Nephron progenitor cell (in vitro differentiated cells): ENCODE measurements around the gene GJA4.

Experiments
- DNase-seq: peaks from one replicate; pipeline ENCODE4 v3.0.0; 2021
- H3K27ac Mint-ChIP-seq: 2 replicates; pipeline ENCODE4 v1.8.0; 2021; ENCODE audit warnings: mild to moderate bottlenecking, moderate library complexity, mixed read lengths
- H3K27me3 Mint-ChIP-seq: 2 replicates; pipeline ENCODE4 v1.8.0; 2021; ENCODE audit warnings: mild to moderate bottlenecking, low read depth, mixed read lengths; ENCODE audit not compliant: poor library complexity
- H3K36me3 Mint-ChIP-seq: 2 replicates; pipeline ENCODE4 v1.8.0; 2021; ENCODE audit warnings: low read depth, mixed read lengths
- H3K4me1 Mint-ChIP-seq: 2 replicates; pipeline ENCODE4 v1.8.0; 2021; ENCODE audit warnings: mixed read lengths
- H3K4me3 Mint-ChIP-seq: 2 replicates; pipeline ENCODE4 v1.8.0; 2021; ENCODE audit warnings: mild to moderate bottlenecking, moderate library complexity, mixed read lengths
- H3K9me3 Mint-ChIP-seq: 2 replicates; pipeline ENCODE4 v1.8.0; 2021; ENCODE audit warnings: mild to moderate bottlenecking, moderate library complexity, mixed read lengths
- TF ChIP-seq, protein P1 (sequence below): fragments of 200-600 bp; sonication (generic); IDR thresholded peaks from 2 replicates; pipeline ENCODE4 v1.5.0; 2021; ENCODE audit warnings: antibody characterized with exemption

GJA4 gene

DNA sequence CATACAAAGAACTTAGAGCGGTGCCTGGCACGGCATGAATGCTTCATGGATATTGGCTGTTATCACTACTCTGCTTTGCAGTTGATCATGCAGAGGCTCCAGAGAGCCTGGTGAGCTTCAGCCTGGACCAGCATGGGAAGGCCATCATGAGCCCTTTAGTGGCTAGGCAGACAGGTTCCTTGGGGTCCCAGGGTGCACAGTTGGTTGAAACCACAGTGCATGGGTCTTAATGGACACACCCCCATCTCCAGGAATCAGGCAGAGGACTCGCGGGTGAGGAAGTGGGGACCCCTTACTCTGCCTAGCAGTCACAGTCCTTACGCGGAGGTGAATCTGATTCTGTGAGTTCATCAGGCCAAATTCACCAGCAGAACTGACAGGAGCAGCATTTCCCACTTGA lies 36.8 kb upstream of the GJA4 start:
- peaks cover 18% of the 10 kb centered on the region for H3K27me3 Mint-ChIP-seq
- H3K9me3 Mint-ChIP-seq, result no peaks in the 10 kb centered on the region
- no peak overlapping the region for H3K4me3 Mint-ChIP-seq
- H3K27ac Mint-ChIP-seq, result no peak overlapping the region
- no peaks in the 10 kb centered on the region for H3K4me1 Mint-ChIP-seq
- TF ChIP-seq, protein P1, sequence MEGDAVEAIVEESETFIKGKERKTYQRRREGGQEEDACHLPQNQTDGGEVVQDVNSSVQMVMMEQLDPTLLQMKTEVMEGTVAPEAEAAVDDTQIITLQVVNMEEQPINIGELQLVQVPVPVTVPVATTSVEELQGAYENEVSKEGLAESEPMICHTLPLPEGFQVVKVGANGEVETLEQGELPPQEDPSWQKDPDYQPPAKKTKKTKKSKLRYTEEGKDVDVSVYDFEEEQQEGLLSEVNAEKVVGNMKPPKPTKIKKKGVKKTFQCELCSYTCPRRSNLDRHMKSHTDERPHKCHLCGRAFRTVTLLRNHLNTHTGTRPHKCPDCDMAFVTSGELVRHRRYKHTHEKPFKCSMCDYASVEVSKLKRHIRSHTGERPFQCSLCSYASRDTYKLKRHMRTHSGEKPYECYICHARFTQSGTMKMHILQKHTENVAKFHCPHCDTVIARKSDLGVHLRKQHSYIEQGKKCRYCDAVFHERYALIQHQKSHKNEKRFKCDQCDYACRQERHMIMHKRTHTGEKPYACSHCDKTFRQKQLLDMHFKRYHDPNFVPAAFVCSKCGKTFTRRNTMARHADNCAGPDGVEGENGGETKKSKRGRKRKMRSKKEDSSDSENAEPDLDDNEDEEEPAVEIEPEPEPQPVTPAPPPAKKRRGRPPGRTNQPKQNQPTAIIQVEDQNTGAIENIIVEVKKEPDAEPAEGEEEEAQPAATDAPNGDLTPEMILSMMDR, result no peak
- no peak for DNase-seq
- no peaks in the 10 kb centered on the region for H3K36me3 Mint-ChIP-seq

DNA sequence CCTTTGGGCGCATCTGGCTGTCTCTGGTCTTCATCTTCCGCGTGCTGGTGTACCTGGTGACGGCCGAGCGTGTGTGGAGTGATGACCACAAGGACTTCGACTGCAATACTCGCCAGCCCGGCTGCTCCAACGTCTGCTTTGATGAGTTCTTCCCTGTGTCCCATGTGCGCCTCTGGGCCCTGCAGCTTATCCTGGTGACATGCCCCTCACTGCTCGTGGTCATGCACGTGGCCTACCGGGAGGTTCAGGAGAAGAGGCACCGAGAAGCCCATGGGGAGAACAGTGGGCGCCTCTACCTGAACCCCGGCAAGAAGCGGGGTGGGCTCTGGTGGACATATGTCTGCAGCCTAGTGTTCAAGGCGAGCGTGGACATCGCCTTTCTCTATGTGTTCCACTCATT lies 35.4 kb upstream of the GJA4 start:
- Mint-ChIP-seq H3K4me1 (no peaks in the 10 kb centered on the region), H3K27ac (no peak overlapping the region), H3K27me3 (peaks cover 11% of the 10 kb centered on the region), H3K4me3 (no peak overlapping the region), H3K9me3 (no peaks in the 10 kb centered on the region), H3K36me3 (no peaks in the 10 kb centered on the region)
- DNase-seq, result no peak
- TF ChIP-seq, protein P1, result no peak

DNA sequence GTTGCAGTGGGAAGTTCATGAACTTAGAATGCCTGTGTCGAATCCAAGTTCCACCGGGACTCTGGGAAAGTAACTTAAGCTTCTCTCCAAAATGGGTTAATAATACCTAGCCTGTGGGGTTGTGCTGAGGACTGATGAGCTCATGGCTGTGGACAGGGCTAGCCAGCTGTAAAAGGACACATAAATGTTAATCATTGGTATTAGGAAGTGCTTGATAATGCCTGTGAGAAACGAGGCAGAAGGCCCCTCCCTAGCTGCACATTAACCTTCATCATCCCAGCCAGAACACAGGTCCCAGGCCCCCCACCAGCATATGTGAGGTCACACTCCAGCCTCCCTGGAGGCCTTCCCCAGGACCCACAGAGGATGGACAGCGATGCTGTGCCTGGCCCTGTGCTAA lies 34.0 kb upstream of the GJA4 start:
- Mint-ChIP-seq H3K4me3 (no peak overlapping the region), H3K4me1 (no peaks in the 10 kb centered on the region), H3K27ac (no peak overlapping the region), H3K9me3 (no peaks in the 10 kb centered on the region), H3K27me3 (peaks cover 15% of the 10 kb centered on the region), H3K36me3 (no peaks in the 10 kb centered on the region)
- TF ChIP-seq, protein P1, result no peak
- DNase-seq, result no peak

DNA sequence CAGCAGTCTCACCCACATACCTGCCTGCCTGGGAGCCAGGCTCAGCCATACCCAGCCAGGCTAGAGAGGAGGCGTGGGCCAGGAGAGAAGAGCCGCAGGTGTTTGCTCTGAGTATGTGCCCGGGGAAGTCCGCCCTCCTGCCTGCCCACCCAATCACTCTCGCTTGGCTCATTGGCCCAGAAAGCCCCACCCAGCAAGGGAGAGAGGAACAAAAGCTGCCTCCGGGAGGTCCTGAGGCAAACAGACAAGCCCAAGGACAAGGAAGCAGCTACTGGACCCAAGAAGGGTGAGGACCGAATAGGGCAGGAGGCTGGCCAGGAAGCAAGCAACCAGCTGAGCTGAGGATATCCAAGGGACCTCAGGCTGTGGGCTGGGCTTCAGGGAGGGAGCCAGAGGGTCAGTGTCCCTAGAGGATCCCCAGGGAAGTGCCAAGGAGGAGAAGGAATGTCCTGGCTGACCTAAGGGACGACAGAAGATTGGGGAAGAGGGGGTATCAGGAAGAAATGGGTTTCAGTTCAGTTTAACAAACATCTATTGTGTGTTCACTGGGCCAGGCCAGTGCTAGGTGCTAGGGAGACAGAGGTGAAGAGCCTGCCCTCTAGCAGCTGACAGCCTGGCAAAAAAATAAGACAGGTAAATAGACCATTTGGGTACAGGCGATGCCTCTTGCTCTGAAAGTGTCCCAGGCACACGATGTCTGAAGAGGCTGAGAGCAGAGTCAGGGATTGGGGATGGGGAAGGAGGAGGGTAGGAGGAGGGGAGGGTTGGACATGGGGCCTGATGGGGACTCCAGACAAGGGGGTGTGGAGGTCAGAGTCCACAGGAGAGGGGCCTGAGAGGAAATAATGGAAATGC lies 33.1 kb upstream of the GJA4 start, which contains the start of gene GJB4:
Gene GJB4 (plus strand): TSS at position 238 of the 855 bp plus-strand sequence. CDS start 1,515 bp downstream, outside the sequence.
- H3K27me3 Mint-ChIP-seq, result peaks cover 16% of the 10 kb centered on the region
- no peaks in the 10 kb centered on the region for H3K36me3 Mint-ChIP-seq
- H3K9me3 Mint-ChIP-seq, result no peaks in the 10 kb centered on the region
- no peaks in the 10 kb centered on the region for H3K4me1 Mint-ChIP-seq
- H3K27ac Mint-ChIP-seq, result no peak within 1 kb of the TSS
- TF ChIP-seq, protein P1, result no peak
- no peak for DNase-seq
- no peak within 1 kb of the TSS for H3K4me3 Mint-ChIP-seq

DNA sequence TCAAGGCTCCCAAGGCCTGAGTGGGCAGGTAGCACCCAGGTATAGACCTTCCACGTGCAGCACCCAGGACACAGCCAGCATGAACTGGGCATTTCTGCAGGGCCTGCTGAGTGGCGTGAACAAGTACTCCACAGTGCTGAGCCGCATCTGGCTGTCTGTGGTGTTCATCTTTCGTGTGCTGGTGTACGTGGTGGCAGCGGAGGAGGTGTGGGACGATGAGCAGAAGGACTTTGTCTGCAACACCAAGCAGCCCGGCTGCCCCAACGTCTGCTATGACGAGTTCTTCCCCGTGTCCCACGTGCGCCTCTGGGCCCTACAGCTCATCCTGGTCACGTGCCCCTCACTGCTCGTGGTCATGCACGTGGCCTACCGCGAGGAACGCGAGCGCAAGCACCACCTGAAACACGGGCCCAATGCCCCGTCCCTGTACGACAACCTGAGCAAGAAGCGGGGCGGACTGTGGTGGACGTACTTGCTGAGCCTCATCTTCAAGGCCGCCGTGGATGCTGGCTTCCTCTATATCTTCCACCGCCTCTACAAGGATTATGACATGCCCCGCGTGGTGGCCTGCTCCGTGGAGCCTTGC lies 31.5 kb upstream of the GJA4 start:
- no peak overlapping the region for H3K27ac Mint-ChIP-seq
- no peaks in the 10 kb centered on the region for H3K9me3 Mint-ChIP-seq
- no peak overlapping the region for H3K4me3 Mint-ChIP-seq
- TF ChIP-seq, protein P1, result no peak
- H3K4me1 Mint-ChIP-seq, result no peaks in the 10 kb centered on the region
- no peaks in the 10 kb centered on the region for H3K36me3 Mint-ChIP-seq
- peaks cover 16% of the 10 kb centered on the region for H3K27me3 Mint-ChIP-seq
- no peak for DNase-seq
